ENCODE measurements around the gene FOXO3.

Gene FOXO3

GRCh38 chr6:108714766-108715414, 154.2 kb downstream of the FOXO3 start:
- DNase-seq (ENCODE audit: low read depth): no peak

GRCh38 chr6:108715832-108716231, 155.1 kb downstream of the FOXO3 start:
- no peak for DNase-seq (ENCODE audit: low read depth)

GRCh38 chr6:108716801-108717791, 156.4 kb downstream of the FOXO3 start:
- DNase-seq (ENCODE audit: low read depth): no peak

GRCh38 chr6:108719477-108719876, 158.8 kb downstream of the FOXO3 start:
- no peak for DNase-seq (ENCODE audit: low read depth)

- DNase-seq (ENCODE audit: low read depth): no peak
These were observed 160.1 kb downstream of the FOXO3 start for GRCh38 chr6:108720827-108721226.

GRCh38 chr6:108721286-108721685, 160.6 kb downstream of the FOXO3 start:
- no peak for DNase-seq (ENCODE audit: low read depth)

GRCh38 chr6:108723594-108723993, 162.9 kb downstream of the FOXO3 start:
- DNase-seq (ENCODE audit: low read depth): no peak

GRCh38 chr6:108726726-108727339, 166.1 kb downstream of the FOXO3 start:
- DNase-seq (ENCODE audit: low read depth): no peak

- DNase-seq (ENCODE audit: low read depth): no peak
These were observed 167.4 kb downstream of the FOXO3 start for GRCh38 chr6:108727966-108728730.

GRCh38 chr6:108728826-108729225, 168.1 kb downstream of the FOXO3 start:
- DNase-seq (ENCODE audit: low read depth): no peak

- no peak for DNase-seq (ENCODE audit: low read depth)
These were observed 170.2 kb downstream of the FOXO3 start for GRCh38 chr6:108730635-108731515.

GRCh38 chr6:108732091-108732870, 171.6 kb downstream of the FOXO3 start:
- no peak for DNase-seq (ENCODE audit: low read depth)

- no peak for DNase-seq (ENCODE audit: low read depth)
These were observed 172.3 kb downstream of the FOXO3 start for GRCh38 chr6:108733051-108733450.

GRCh38 chr6:108733706-108734265, 173.1 kb downstream of the FOXO3 start:
- no peak for DNase-seq (ENCODE audit: low read depth)
